Suprapubic skin (tissue), 4 donors: Measurements from ENCODE around the gene ARSG. TPM values are rescaled to one million over a fixed set of nuclear protein-coding genes. Genes with fewer than 3 reads are reported as not detected.
"Not testable (repeated sequence)": the region's sequence is repeated elsewhere in the genome, so short reads cannot be mapped to it uniquely, and the experiment has no call there.

Experiments
- DNase-seq, 2 donors: peaks; one replicate each; pipeline ENCODE4 v3.0.0-alpha.2; 2019; ENCODE audit warnings: low spot score in 2 of 2
- H3K27ac ChIP-seq: fragments of 200-600 bp; sonication (generic); one replicate; pipeline ENCODE4 v1.5.1; 2019
- H3K27me3 ChIP-seq: fragments of 200-600 bp; sonication (generic); one replicate; pipeline ENCODE4 v1.5.1; 2019
- H3K36me3 ChIP-seq: fragments of 200-600 bp; sonication (generic); one replicate; pipeline ENCODE4 v1.5.1; 2019
- H3K4me1 ChIP-seq: fragments of 200-600 bp; sonication (generic); one replicate; pipeline ENCODE4 v1.5.1; 2019
- H3K4me3 ChIP-seq: fragments of 200-600 bp; sonication (generic); one replicate; pipeline ENCODE4 v1.5.1; 2019; ENCODE audit warnings: mild to moderate bottlenecking
- H3K9me3 ChIP-seq: fragments of 200-600 bp; sonication (generic); one replicate; pipeline ENCODE4 v1.5.1; 2019
- EP300 ChIP-seq: sonication (generic); formaldehyde crosslinking; IDR thresholded peaks from one replicate; pipeline ENCODE4 v1.6.1; 2017; ENCODE audit warnings: antibody characterized with exemption
- POLR2A ChIP-seq, 2 donors: fragments of 450-650 bp; IDR thresholded peaks; one replicate each; pipeline ENCODE4 v1.6.1; 2017; ENCODE audit warnings: antibody characterized with exemption in 2 of 2, mild to moderate bottlenecking in 2 of 2, moderate library complexity in 2 of 2
- POLR2AphosphoS5 ChIP-seq, 3 donors: sonication (generic); formaldehyde crosslinking; IDR thresholded peaks; one replicate each; pipeline ENCODE4 v1.6.1; 2017; ENCODE audit warnings: antibody characterized with exemption in 3 of 3
- WGBS: methylation state at CpG from one replicate; pipeline ENCODE4 v1.1.5; 2018; 5-methylcytosine and 5-hydroxymethylcytosine counted together
- total RNA-seq, 4 donors: library from RNA; depleted of rRNA; stranded (reverse); fragments of >200 nt; gene quantifications; one replicate each; pipeline ENCODE4 v1.1.0, GENCODE V29; 2016
- TF ChIP-seq, protein P1 (sequence below), 2 donors: fragments of 200-600 bp in 1 of 2; fragments of 450-650 bp in 1 of 2; sonication (generic) in 1 of 2; IDR thresholded peaks; one replicate each; pipeline ENCODE4 v1.5.1; 2016 to 2019; ENCODE audit warnings: antibody characterized with exemption in 2 of 2, mild to moderate bottlenecking in 1 of 2, moderate library complexity in 1 of 2

ARSG gene
- total RNA-seq, 4 donors from 2014 or later, result 7.7 to 12.7 (median 10.7) TPM

GRCh38 chr17:68352041-68352440 lies 60.7 kb downstream of the ARSG start:
- 68% methylated on average over 3 of the region's 3 CpGs for WGBS
- no peaks in the 10 kb centered on the region for H3K9me3 ChIP-seq
- TF ChIP-seq EP300 (no peak), POLR2AphosphoS5 (IDR thresholded peaks at IDR 0.05) (no peak), POLR2A (IDR thresholded peaks at IDR 0.05) (no peak)
- TF ChIP-seq, protein P1, sequence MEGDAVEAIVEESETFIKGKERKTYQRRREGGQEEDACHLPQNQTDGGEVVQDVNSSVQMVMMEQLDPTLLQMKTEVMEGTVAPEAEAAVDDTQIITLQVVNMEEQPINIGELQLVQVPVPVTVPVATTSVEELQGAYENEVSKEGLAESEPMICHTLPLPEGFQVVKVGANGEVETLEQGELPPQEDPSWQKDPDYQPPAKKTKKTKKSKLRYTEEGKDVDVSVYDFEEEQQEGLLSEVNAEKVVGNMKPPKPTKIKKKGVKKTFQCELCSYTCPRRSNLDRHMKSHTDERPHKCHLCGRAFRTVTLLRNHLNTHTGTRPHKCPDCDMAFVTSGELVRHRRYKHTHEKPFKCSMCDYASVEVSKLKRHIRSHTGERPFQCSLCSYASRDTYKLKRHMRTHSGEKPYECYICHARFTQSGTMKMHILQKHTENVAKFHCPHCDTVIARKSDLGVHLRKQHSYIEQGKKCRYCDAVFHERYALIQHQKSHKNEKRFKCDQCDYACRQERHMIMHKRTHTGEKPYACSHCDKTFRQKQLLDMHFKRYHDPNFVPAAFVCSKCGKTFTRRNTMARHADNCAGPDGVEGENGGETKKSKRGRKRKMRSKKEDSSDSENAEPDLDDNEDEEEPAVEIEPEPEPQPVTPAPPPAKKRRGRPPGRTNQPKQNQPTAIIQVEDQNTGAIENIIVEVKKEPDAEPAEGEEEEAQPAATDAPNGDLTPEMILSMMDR (IDR thresholded peaks at IDR 0.05), result no peak
- no peak overlapping the region for H3K4me3 ChIP-seq
- H3K27ac ChIP-seq, result no peak overlapping the region
- no peaks in the 10 kb centered on the region for H3K36me3 ChIP-seq
- no peaks in the 10 kb centered on the region for H3K27me3 ChIP-seq
- DNase-seq, result no peak
- H3K4me1 ChIP-seq, result no peaks in the 10 kb centered on the region

GRCh38 chr17:68352671-68353070 lies 61.4 kb downstream of the ARSG start:
- H3K4me1 ChIP-seq, DNase-seq, H3K27me3 ChIP-seq, H3K27ac ChIP-seq, H3K4me3 ChIP-seq, H3K36me3 ChIP-seq, H3K9me3 ChIP-seq: not testable (repeated sequence)
- 92% methylated on average over 9 of the region's 9 CpGs for WGBS

GRCh38 chr17:68353111-68353521 lies 61.8 kb downstream of the ARSG start:
- Histone ChIP-seq H3K27me3 (no peaks in the 10 kb centered on the region), H3K36me3 (no peaks in the 10 kb centered on the region), H3K9me3 (no peaks in the 10 kb centered on the region), H3K4me1 (no peaks in the 10 kb centered on the region), H3K27ac (no peak overlapping the region), H3K4me3 (no peak overlapping the region)
- WGBS, result 83% methylated on average over 4 of the region's 4 CpGs
- TF ChIP-seq POLR2AphosphoS5 (IDR thresholded peaks at IDR 0.05) (no peak), POLR2A (IDR thresholded peaks at IDR 0.05) (no peak), EP300 (no peak)
- TF ChIP-seq, protein P1 (IDR thresholded peaks at IDR 0.05), result no peak
- no peak for DNase-seq

GRCh38 chr17:68354311-68354710 lies 63.0 kb downstream of the ARSG start:
- H3K27ac ChIP-seq, H3K4me1 ChIP-seq, H3K9me3 ChIP-seq, DNase-seq, H3K27me3 ChIP-seq, H3K4me3 ChIP-seq, H3K36me3 ChIP-seq: not testable (repeated sequence)
- WGBS, result 66% methylated on average over 2 of the region's 2 CpGs

GRCh38 chr17:68355108-68355507 lies 63.8 kb downstream of the ARSG start:
- H3K9me3 ChIP-seq, H3K4me1 ChIP-seq, DNase-seq, H3K27me3 ChIP-seq, H3K36me3 ChIP-seq, H3K4me3 ChIP-seq, H3K27ac ChIP-seq: not testable (repeated sequence)
- 95% methylated on average over 5 of the region's 5 CpGs for WGBS

- Histone ChIP-seq H3K27ac (no peak overlapping the region), H3K36me3 (no peaks in the 10 kb centered on the region), H3K27me3 (no peaks in the 10 kb centered on the region), H3K4me3 (no peak overlapping the region), H3K9me3 (no peaks in the 10 kb centered on the region), H3K4me1 (no peaks in the 10 kb centered on the region)
- no peak for DNase-seq
- TF ChIP-seq POLR2A (IDR thresholded peaks at IDR 0.05) (no peak), POLR2AphosphoS5 (IDR thresholded peaks at IDR 0.05) (no peak), EP300 (no peak)
- TF ChIP-seq, protein P1 (IDR thresholded peaks at IDR 0.05), result no peak
- WGBS, result 81% methylated on average over 8 of the region's 8 CpGs
Observed at GRCh38 chr17:68356520-68356919, 65.2 kb downstream of the ARSG start.

GRCh38 chr17:68356949-68357455 lies 65.7 kb downstream of the ARSG start:
- TF ChIP-seq, protein P1 (IDR thresholded peaks at IDR 0.05), result no peak
- TF ChIP-seq POLR2A (IDR thresholded peaks at IDR 0.05), result no peak
- no peak for TF ChIP-seq POLR2AphosphoS5 (IDR thresholded peaks at IDR 0.05)
- TF ChIP-seq EP300, result no peak
- WGBS, result 92% methylated on average over 3 of the region's 3 CpGs
- Histone ChIP-seq H3K27ac (no peak overlapping the region), H3K4me3 (no peak overlapping the region), H3K4me1 (no peaks in the 10 kb centered on the region), H3K9me3 (no peaks in the 10 kb centered on the region), H3K36me3 (no peaks in the 10 kb centered on the region), H3K27me3 (no peaks in the 10 kb centered on the region)
- no peak for DNase-seq
